Right atrium auricular region (tissue), 2 donors: ENCODE results near the gene DTX3L. TPM values are rescaled to one million over a fixed set of nuclear protein-coding genes. Genes with fewer than 3 reads are reported as not detected.

Source experiments
- DNase-seq: peaks from one replicate; pipeline ENCODE4 v3.0.0-alpha.2; 2019; ENCODE audit warnings: low spot score
- H3K27ac ChIP-seq, 2 donors: fragments of 200-600 bp; sonication (generic); 1 replicate in 1 of 2; 2 replicates in 1 of 2; pipeline ENCODE4 v1.5.1; 2016 to 2019
- H3K27me3 ChIP-seq, 2 donors: fragments of 200-600 bp; sonication (generic); one replicate each; pipeline versions ENCODE4 v1.5.1 to v1.6.0; 2017 to 2019
- H3K36me3 ChIP-seq: fragments of 200-600 bp; sonication (generic); one replicate; pipeline ENCODE4 v1.5.1; 2016
- H3K4me1 ChIP-seq, 2 donors: fragments of 200-600 bp; sonication (generic); one replicate each; pipeline versions ENCODE4 v1.5.1 to v1.6.0; 2017 to 2019
- H3K4me3 ChIP-seq, 2 donors: fragments of 200-600 bp; sonication (generic); 1 replicate in 1 of 2; 2 replicates in 1 of 2; pipeline ENCODE4 v1.5.1; 2017 to 2019; ENCODE audit warnings: mild to moderate bottlenecking in 1 of 2, moderate library complexity in 1 of 2
- H3K9me3 ChIP-seq, 2 donors: fragments of 200-600 bp; sonication (generic); one replicate each; pipeline ENCODE4 v1.5.1; 2019
- CTCF ChIP-seq, 2 donors: fragments of 200-600 bp; sonication (generic); IDR thresholded peaks; one replicate each; pipeline ENCODE4 v1.5.1; 2019; ENCODE audit warnings: antibody characterized with exemption in 2 of 2
- total RNA-seq, 2 donors: library from RNA; depleted of rRNA; stranded (reverse); fragments of >200 nt; gene quantifications; one replicate each; pipeline ENCODE4 v1.1.0, GENCODE V29; 2016

Gene DTX3L
- 10 to 100 TPM in 1 of 2 donors, 1 to 10 TPM in 1; 8.6 to 12.1 TPM for total RNA-seq

- no peak for TF ChIP-seq CTCF (IDR thresholded peaks at IDR 0.05)
- H3K4me1 ChIP-seq = peaks cover 0 to 26% of the 10 kb centered on the region in 2 donors
- DNase-seq = peak; percentile 83
Observed at GRCh38 chr3:122564155-122564912, at the start of gene DTX3L, which contains the start of gene PARP9. Gene DTX3L, plus strand, starts transcription at chr3:122564338. Its CDS starts 89 bp downstream, at chr3:122564427. Gene PARP9, minus strand, starts transcription at chr3:122564300. Its CDS starts 4,680 bp downstream, at chr3:122559620.

GRCh38 chr3:122515020-122515468, 49.1 kb upstream of the DTX3L start:
- H3K27ac ChIP-seq = peak overlapping the region; percentile 98
- no peak for TF ChIP-seq CTCF (IDR thresholded peaks at IDR 0.05)
- no peaks in the 10 kb centered on the region for H3K36me3 ChIP-seq
- H3K4me3 ChIP-seq = peak overlapping the region; percentile 81 to 90
- no peaks in the 10 kb centered on the region for H3K9me3 ChIP-seq
- no peak for DNase-seq
- no peaks in the 10 kb centered on the region for H3K27me3 ChIP-seq
- H3K4me1 ChIP-seq = peaks cover 0 to 28% of the 10 kb centered on the region in 2 donors

More at GRCh38 chr3:122564155-122564912, at the start of gene DTX3L, which contains the start of gene PARP9:
- Histone ChIP-seq H3K27me3 (no peaks in the 10 kb centered on the region), H3K4me3 (peak within 1 kb of the TSS; percentile 82 to 83), H3K9me3 (no peaks in the 10 kb centered on the region), H3K27ac (peak within 1 kb of the TSS; percentile 90 to 94), H3K36me3 (no peaks in the 10 kb centered on the region)

GRCh38 chr3:122515870-122516269, 48.3 kb upstream of the DTX3L start:
- DNase-seq = no peak
- Histone ChIP-seq H3K4me3 (no peak overlapping the region), H3K36me3 (no peaks in the 10 kb centered on the region), H3K27me3 (no peaks in the 10 kb centered on the region), H3K9me3 (no peaks in the 10 kb centered on the region), H3K4me1 (peaks cover 0 to 28% of the 10 kb centered on the region in 2 donors), H3K27ac (no peak overlapping the region)
- no peak for TF ChIP-seq CTCF (IDR thresholded peaks at IDR 0.05)

GRCh38 chr3:122516846-122517360, 47.2 kb upstream of the DTX3L start:
- no peak overlapping the region for H3K27ac ChIP-seq
- TF ChIP-seq CTCF (IDR thresholded peaks at IDR 0.05) = no peak
- H3K27me3 ChIP-seq = no peaks in the 10 kb centered on the region
- H3K4me1 ChIP-seq = peaks cover 0 to 22% of the 10 kb centered on the region in 2 donors
- H3K4me3 ChIP-seq = no peak overlapping the region
- DNase-seq = no peak
- H3K36me3 ChIP-seq = no peaks in the 10 kb centered on the region
- H3K9me3 ChIP-seq = no peaks in the 10 kb centered on the region

GRCh38 chr3:122519693-122520092, 44.4 kb upstream of the DTX3L start:
- no peak overlapping the region for H3K4me3 ChIP-seq
- no peak for TF ChIP-seq CTCF (IDR thresholded peaks at IDR 0.05)
- H3K27me3 ChIP-seq = no peaks in the 10 kb centered on the region
- H3K4me1 ChIP-seq = peaks cover 0 to 4% of the 10 kb centered on the region in 2 donors
- no peak overlapping the region for H3K27ac ChIP-seq
- DNase-seq = no peak
- no peaks in the 10 kb centered on the region for H3K36me3 ChIP-seq
- no peaks in the 10 kb centered on the region for H3K9me3 ChIP-seq
